HepG2 (cell line): ENCODE measurements around the gene GBGT1. TPM values are rescaled to one million over a fixed set of nuclear protein-coding genes. Genes with fewer than 3 reads are reported as not detected.

Experiments used
- AGO2 ChIP-seq: fragments of 200-400 bp; formaldehyde crosslinking; optimal IDR thresholded peaks from 2 replicates; pipeline ENCODE3; 2017; ENCODE audit warnings: mild to moderate bottlenecking, low read depth, low read length, moderate library complexity
- BCL6 ChIP-seq: IDR thresholded peaks from 2 replicates; pipeline ENCODE4 v1.6.1; 2016; ENCODE audit warnings: missing genetic modification reagents, missing compliant biosample characterization
- GABPA ChIP-seq, 2 experiments: IDR thresholded peaks; 2 replicates each; pipeline ENCODE4 v1.6.1; 2011 to 2016; ENCODE audit warnings: low read depth in 2 of 2, low read length in 1 of 2, missing biosample characterization in 1 of 2, missing genetic modification characterization in 1 of 2
- GABPB1 ChIP-seq: IDR thresholded peaks from 2 replicates; pipeline ENCODE4 v1.6.1; 2016; ENCODE audit warnings: mild to moderate bottlenecking, missing genetic modification reagents, moderate library complexity, missing compliant biosample characterization
- KDM2A ChIP-seq: sonication (generic); formaldehyde crosslinking; IDR thresholded peaks from 2 replicates; pipeline ENCODE4 v1.4.0; 2020; ENCODE audit warnings: low read depth, missing genetic modification reagents, borderline replicate concordance
- MAZ ChIP-seq, 2 experiments: sonication (generic) in 1 of 2; formaldehyde crosslinking in 1 of 2; IDR thresholded peaks; 2 replicates each; pipeline versions ENCODE4 v1.5.0 to v1.6.1; 2012 to 2020; ENCODE audit warnings: low read depth in 2 of 2, mild to moderate bottlenecking in 2 of 2, borderline replicate concordance in 1 of 2, improper control_type of control experiment in 1 of 2, low read length in 1 of 2, missing genetic modification reagents in 1 of 2, moderate library complexity in 1 of 2
- NONO ChIP-seq, 2 experiments: fragments of 450-650 bp in 1 of 2; sonication (generic) in 1 of 2; formaldehyde crosslinking in 1 of 2; IDR thresholded peaks in 1 of 2; conservative IDR thresholded peaks in 1 of 2; 2 replicates each; pipeline versions ENCODE4 v1.6.1 to v1.8.0; 2017 to 2022; ENCODE audit warnings: mild to moderate bottlenecking in 1 of 2, missing genetic modification reagents in 1 of 2, moderate library complexity in 1 of 2
- TBX2 ChIP-seq: sonication (generic); formaldehyde crosslinking; IDR thresholded peaks from 2 replicates; pipeline ENCODE4 v1.5.0; 2020; ENCODE audit warnings: missing genetic modification reagents, mild to moderate bottlenecking, borderline replicate concordance
- TGIF2 ChIP-seq: IDR thresholded peaks from 2 replicates; pipeline ENCODE4 v1.6.1; 2016; ENCODE audit warnings: control low read depth, missing compliant biosample characterization
- ZNF530 ChIP-seq: sonication (generic); formaldehyde crosslinking; IDR thresholded peaks from 2 replicates; pipeline ENCODE4 v1.5.0; 2020; ENCODE audit warnings: low read depth, mild to moderate bottlenecking, missing genetic modification reagents
- ZNF589 ChIP-seq: sonication (generic); formaldehyde crosslinking; conservative IDR thresholded peaks from 2 replicates; pipeline ENCODE4 v1.8.0; 2022; ENCODE audit warnings: mild to moderate bottlenecking, moderate library complexity, missing genetic modification reagents
- ZNF629 ChIP-seq: sonication (generic); formaldehyde crosslinking; conservative IDR thresholded peaks from 2 replicates; pipeline ENCODE4 v1.5.0; 2020; ENCODE audit warnings: missing genetic modification reagents
- ZNF777 ChIP-seq: sonication (generic); formaldehyde crosslinking; IDR thresholded peaks from 2 replicates; pipeline ENCODE4 v1.4.0; 2020; ENCODE audit warnings: missing genetic modification reagents
- polyA plus RNA-seq, 8 experiments: library from polyadenylated mRNA; depleted of rRNA in 3 of 8; stranded (reverse) in 7 of 8; unstranded in 1 of 8; fragments of >200 nt; fragmentation: Illumina TruSeq in 4 of 8; extraction: Trizol in 4 of 8; gene quantifications; 2 replicates each; pipeline versions ENCODE4 v1.2.1 to v1.2.3, GENCODE V29; 2011 to 2016; ENCODE audit warnings: low read depth in 4 of 8, missing spikeins in 1 of 8, mixed read lengths in 1 of 8; ENCODE audit not compliant: insufficient read depth in 1 of 8
- total RNA-seq, 5 experiments: library from RNA; depleted of rRNA; stranded (reverse); fragments of >200 nt; fragmentation: Illumina TruSeq; extraction: Trizol; gene quantifications; 2 replicates each; pipeline ENCODE4 v1.2.3, GENCODE V29; 2016; ENCODE audit warnings: low read depth in 1 of 5
- TF ChIP-seq, protein P1 (sequence below): sonication (generic); formaldehyde crosslinking; IDR thresholded peaks from 2 replicates; pipeline ENCODE4 v1.4.0; 2020; ENCODE audit warnings: missing genetic modification reagents
- TF ChIP-seq, protein P2 (sequence below): IDR thresholded peaks from 2 replicates; pipeline ENCODE4 v1.6.1; 2012; ENCODE audit warnings: inconsistent platforms
- TF ChIP-seq, protein P3 (sequence below): IDR thresholded peaks from 2 replicates; pipeline ENCODE4 v1.6.1; 2016; ENCODE audit warnings: low read depth, missing genetic modification reagents, missing compliant biosample characterization
- TF ChIP-seq, protein P4 (sequence below): sonication (generic); formaldehyde crosslinking; IDR thresholded peaks from 2 replicates; pipeline ENCODE4 v1.5.1; 2020; ENCODE audit warnings: missing genetic modification reagents, mild to moderate bottlenecking, borderline replicate concordance
- TF ChIP-seq, protein P5 (sequence below): sonication (generic); formaldehyde crosslinking; IDR thresholded peaks from 2 replicates; pipeline ENCODE4 v1.5.0; 2020; ENCODE audit warnings: mild to moderate bottlenecking, low read depth, missing genetic modification reagents, borderline replicate concordance
- TF ChIP-seq, protein P6 (sequence below): sonication (generic); formaldehyde crosslinking; IDR thresholded peaks from 2 replicates; pipeline ENCODE4 v1.5.0; 2020; ENCODE audit warnings: missing genetic modification reagents

Gene GBGT1
- total and polyA plus RNA-seq, 2 of the 13 experiments (the other 11 are each of a cell fraction or from before 2014, with no cell fraction given) = not detected

DNA sequence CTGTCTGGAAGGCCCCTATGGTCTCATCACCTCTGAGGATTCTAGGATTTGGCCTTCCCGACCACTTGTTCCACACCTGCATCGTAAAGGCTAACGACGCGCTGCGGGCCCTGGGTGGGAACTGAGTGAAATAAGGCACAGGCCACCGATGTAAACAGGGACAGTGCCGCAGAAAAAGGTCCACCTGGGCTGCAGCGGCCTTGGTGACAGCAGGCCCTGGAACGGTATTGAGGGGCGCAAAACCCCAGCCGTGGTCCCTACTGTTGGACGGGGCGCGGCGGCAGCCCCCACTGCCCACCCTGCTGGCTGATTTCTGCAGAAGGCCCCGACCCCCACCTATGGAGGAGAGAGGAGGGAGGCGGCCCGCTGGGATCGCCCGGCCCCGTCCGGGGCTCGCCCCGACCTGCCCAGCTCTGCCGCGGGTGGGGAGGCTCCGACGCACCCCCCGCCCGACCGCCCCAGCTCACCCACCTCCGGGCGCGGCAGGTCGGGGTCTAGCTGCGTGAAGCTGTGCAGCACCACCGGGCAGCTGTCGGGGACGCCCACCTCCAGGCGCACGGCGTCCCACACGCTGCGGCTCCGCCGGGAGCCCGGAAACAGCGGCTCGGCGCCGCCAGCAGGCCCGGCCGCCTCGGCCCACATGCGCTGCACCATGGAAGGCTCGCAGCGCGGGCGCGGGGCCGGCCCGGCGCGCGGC is 43.1 kb downstream of the GBGT1 start (continued):
- TF ChIP-seq, protein P1, sequence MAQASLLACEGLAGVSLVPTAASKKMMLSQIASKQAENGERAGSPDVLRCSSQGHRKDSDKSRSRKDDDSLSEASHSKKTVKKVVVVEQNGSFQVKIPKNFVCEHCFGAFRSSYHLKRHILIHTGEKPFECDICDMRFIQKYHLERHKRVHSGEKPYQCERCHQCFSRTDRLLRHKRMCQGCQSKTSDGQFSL = peak; percentile 61; the same call in 1 of the 2 replicates
- TF ChIP-seq NONO (IDR thresholded peaks at IDR 0.05) = no peak
- TF ChIP-seq NONO (CRISPR knock-in tag; conservative IDR thresholded peaks at IDR 0.05) = no peak; the same call in 1 of the 2 replicates
- TF ChIP-seq TBX2 (CRISPR knock-in tag) = peak; percentile 43; the same call in 1 of the 2 replicates
- peak; percentile 77 for TF ChIP-seq ZNF777 (CRISPR knock-in tag)
- TF ChIP-seq GABPA (IDR thresholded peaks at IDR 0.05; ENCODE audit: low read depth, low read length) = no peak
- no peak for TF ChIP-seq GABPA (CRISPR knock-in tag; IDR thresholded peaks at IDR 0.05; ENCODE audit: low read depth)
- TF ChIP-seq MAZ (IDR thresholded peaks at IDR 0.05; ENCODE audit: borderline replicate concordance, low read depth, low read length) = no peak
- TF ChIP-seq MAZ (CRISPR knock-in tag; IDR thresholded peaks at IDR 0.05; ENCODE audit: low read depth) = peak; percentile 59
- peak; percentile 62 for TF ChIP-seq KDM2A (CRISPR knock-in tag)
- TF ChIP-seq ZNF530 (CRISPR knock-in tag) = no peak
- TF ChIP-seq GABPB1 (CRISPR knock-in tag) = 0 out of 2 replicates have a peak, but pooled peaks have one; percentile 19
- TF ChIP-seq, protein P2, sequence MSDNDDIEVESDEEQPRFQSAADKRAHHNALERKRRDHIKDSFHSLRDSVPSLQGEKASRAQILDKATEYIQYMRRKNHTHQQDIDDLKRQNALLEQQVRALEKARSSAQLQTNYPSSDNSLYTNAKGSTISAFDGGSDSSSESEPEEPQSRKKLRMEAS = peak; percentile 14
- TF ChIP-seq AGO2 = peak; percentile 92
- no peak for TF ChIP-seq TGIF2
- TF ChIP-seq, protein P3, sequence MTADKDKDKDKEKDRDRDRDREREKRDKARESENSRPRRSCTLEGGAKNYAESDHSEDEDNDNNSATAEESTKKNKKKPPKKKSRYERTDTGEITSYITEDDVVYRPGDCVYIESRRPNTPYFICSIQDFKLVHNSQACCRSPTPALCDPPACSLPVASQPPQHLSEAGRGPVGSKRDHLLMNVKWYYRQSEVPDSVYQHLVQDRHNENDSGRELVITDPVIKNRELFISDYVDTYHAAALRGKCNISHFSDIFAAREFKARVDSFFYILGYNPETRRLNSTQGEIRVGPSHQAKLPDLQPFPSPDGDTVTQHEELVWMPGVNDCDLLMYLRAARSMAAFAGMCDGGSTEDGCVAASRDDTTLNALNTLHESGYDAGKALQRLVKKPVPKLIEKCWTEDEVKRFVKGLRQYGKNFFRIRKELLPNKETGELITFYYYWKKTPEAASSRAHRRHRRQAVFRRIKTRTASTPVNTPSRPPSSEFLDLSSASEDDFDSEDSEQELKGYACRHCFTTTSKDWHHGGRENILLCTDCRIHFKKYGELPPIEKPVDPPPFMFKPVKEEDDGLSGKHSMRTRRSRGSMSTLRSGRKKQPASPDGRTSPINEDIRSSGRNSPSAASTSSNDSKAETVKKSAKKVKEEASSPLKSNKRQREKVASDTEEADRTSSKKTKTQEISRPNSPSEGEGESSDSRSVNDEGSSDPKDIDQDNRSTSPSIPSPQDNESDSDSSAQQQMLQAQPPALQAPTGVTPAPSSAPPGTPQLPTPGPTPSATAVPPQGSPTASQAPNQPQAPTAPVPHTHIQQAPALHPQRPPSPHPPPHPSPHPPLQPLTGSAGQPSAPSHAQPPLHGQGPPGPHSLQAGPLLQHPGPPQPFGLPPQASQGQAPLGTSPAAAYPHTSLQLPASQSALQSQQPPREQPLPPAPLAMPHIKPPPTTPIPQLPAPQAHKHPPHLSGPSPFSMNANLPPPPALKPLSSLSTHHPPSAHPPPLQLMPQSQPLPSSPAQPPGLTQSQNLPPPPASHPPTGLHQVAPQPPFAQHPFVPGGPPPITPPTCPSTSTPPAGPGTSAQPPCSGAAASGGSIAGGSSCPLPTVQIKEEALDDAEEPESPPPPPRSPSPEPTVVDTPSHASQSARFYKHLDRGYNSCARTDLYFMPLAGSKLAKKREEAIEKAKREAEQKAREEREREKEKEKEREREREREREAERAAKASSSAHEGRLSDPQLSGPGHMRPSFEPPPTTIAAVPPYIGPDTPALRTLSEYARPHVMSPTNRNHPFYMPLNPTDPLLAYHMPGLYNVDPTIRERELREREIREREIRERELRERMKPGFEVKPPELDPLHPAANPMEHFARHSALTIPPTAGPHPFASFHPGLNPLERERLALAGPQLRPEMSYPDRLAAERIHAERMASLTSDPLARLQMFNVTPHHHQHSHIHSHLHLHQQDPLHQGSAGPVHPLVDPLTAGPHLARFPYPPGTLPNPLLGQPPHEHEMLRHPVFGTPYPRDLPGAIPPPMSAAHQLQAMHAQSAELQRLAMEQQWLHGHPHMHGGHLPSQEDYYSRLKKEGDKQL (CRISPR knock-in tag) = no peak
- no peak for TF ChIP-seq ZNF629 (CRISPR knock-in tag)
- no peak for TF ChIP-seq ZNF589 (CRISPR knock-in tag)
- TF ChIP-seq, protein P4, sequence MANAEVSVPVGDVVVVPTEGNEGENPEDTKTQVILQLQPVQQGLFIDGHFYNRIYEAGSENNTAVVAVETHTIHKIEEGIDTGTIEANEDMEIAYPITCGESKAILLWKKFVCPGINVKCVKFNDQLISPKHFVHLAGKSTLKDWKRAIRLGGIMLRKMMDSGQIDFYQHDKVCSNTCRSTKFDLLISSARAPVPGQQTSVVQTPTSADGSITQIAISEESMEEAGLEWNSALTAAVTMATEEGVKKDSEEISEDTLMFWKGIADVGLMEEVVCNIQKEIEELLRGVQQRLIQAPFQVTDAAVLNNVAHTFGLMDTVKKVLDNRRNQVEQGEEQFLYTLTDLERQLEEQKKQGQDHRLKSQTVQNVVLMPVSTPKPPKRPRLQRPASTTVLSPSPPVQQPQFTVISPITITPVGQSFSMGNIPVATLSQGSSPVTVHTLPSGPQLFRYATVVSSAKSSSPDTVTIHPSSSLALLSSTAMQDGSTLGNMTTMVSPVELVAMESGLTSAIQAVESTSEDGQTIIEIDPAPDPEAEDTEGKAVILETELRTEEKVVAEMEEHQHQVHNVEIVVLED = no peak
- TF ChIP-seq, protein P5, sequence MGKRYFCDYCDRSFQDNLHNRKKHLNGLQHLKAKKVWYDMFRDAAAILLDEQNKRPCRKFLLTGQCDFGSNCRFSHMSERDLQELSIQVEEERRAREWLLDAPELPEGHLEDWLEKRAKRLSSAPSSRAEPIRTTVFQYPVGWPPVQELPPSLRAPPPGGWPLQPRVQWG = no peak
- TF ChIP-seq, protein P6, sequence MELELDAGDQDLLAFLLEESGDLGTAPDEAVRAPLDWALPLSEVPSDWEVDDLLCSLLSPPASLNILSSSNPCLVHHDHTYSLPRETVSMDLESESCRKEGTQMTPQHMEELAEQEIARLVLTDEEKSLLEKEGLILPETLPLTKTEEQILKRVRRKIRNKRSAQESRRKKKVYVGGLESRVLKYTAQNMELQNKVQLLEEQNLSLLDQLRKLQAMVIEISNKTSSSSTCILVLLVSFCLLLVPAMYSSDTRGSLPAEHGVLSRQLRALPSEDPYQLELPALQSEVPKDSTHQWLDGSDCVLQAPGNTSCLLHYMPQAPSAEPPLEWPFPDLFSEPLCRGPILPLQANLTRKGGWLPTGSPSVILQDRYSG (CRISPR knock-in tag) = peak; percentile 44; the same call in 1 of the 2 replicates
- TF ChIP-seq BCL6 = no peak
